ENCODE data around the gene PRDM10.
"Not testable (repeated sequence)": the region's sequence is repeated elsewhere in the genome, so short reads cannot be mapped to it uniquely, and the experiment has no call there.

PRDM10 gene

DNA sequence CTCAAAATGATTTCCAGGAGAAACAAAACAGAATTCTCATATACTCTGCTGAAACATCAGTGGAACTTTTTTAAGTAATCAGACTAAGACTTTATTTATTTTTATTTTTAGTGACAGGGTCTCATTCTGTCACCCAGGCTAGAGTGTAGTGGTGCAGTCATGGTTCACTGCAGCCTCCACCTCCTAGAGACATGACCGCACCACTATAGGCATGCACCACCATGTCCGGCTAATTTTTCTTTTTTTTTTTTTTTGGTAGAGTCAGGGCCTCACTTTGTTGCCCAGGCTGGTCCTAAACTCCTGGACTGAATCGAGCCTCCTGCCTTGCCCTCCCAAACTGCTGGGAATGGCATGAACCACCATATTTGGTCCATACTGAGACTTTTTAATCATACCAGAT, 42.9 kb downstream of the PRDM10 start:
- no peaks in the 10 kb centered on the region for H3K4me1 ChIP-seq (ENCODE audit: insufficient read depth, low read length)
- H3K9ac ChIP-seq (ENCODE audit: low read depth, low read length), result no peak overlapping the region
- no peaks in the 10 kb centered on the region for H3K27me3 ChIP-seq (ENCODE audit: insufficient read depth, low read length)
- H3K9me3 ChIP-seq (ENCODE audit: insufficient read depth, low read depth, low read length), result no peaks in the 10 kb centered on the region
- no peak overlapping the region for H3K4me3 ChIP-seq (ENCODE audit: low read length)
- 93% methylated on average over 3 of the region's 3 CpGs for WGBS
- no peak overlapping the region for H3K27ac ChIP-seq (ENCODE audit: low read depth, low read length)
- H3K36me3 ChIP-seq (ENCODE audit: insufficient read depth, low read length), result peaks cover 33% of the 10 kb centered on the region

DNA sequence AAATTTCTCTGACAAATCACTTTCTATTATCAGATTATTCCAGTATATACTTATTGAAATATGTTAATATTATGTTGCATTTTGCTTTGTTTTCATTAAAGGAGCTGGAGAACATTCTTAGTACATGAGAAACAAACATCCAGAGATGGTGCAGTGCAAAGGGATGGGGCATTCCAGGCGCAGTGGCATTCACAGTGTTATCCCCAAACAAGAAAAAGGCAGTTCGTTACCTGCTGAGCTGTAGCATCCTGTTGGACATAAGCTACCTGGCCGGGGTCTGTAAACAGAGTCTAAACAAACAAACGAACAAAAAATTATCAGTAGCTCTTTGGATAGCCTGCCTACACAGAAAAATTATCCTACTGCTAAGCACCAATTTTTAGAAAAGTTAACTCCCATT, 47.4 kb downstream of the PRDM10 start:
- H3K36me3 ChIP-seq (ENCODE audit: insufficient read depth, low read length), result peaks cover 33% of the 10 kb centered on the region
- no peak overlapping the region for H3K27ac ChIP-seq (ENCODE audit: low read depth, low read length)
- 92% methylated on average over 4 of the region's 4 CpGs for WGBS
- no peaks in the 10 kb centered on the region for H3K27me3 ChIP-seq (ENCODE audit: insufficient read depth, low read length)
- H3K9ac ChIP-seq (ENCODE audit: low read depth, low read length), result no peak overlapping the region
- H3K4me1 ChIP-seq (ENCODE audit: insufficient read depth, low read length), result no peaks in the 10 kb centered on the region
- no peak overlapping the region for H3K4me3 ChIP-seq (ENCODE audit: low read length)
- H3K9me3 ChIP-seq (ENCODE audit: insufficient read depth, low read depth, low read length), result no peaks in the 10 kb centered on the region

GRCh38 chr11:129954703-129955102, 47.9 kb downstream of the PRDM10 start:
- not testable (repeated sequence) for H3K9me3 ChIP-seq (ENCODE audit: insufficient read depth, low read depth, low read length); H3K4me3 ChIP-seq (ENCODE audit: low read length); H3K27me3 ChIP-seq (ENCODE audit: insufficient read depth, low read length); H3K9ac ChIP-seq (ENCODE audit: low read depth, low read length); H3K4me1 ChIP-seq (ENCODE audit: insufficient read depth, low read length); H3K27ac ChIP-seq (ENCODE audit: low read depth, low read length)
- peaks cover 31% of the 10 kb centered on the region for H3K36me3 ChIP-seq (ENCODE audit: insufficient read depth, low read length)
- WGBS, result 81% methylated on average over 1 of the region's 1 CpG

- Histone ChIP-seq H3K36me3 (ENCODE audit: insufficient read depth, low read length) (peaks cover 20% of the 10 kb centered on the region), H3K9ac (ENCODE audit: low read depth, low read length) (no peak overlapping the region), H3K4me1 (ENCODE audit: insufficient read depth, low read length) (no peaks in the 10 kb centered on the region), H3K27me3 (ENCODE audit: insufficient read depth, low read length) (no peaks in the 10 kb centered on the region), H3K4me3 (ENCODE audit: low read length) (no peak overlapping the region), H3K27ac (ENCODE audit: low read depth, low read length) (no peak overlapping the region), H3K9me3 (ENCODE audit: insufficient read depth, low read depth, low read length) (no peaks in the 10 kb centered on the region)
- 86% methylated on average over 1 of the region's 1 CpG for WGBS
These were observed 50.8 kb downstream of the PRDM10 start for GRCh38 chr11:129951866-129952262.

DNA sequence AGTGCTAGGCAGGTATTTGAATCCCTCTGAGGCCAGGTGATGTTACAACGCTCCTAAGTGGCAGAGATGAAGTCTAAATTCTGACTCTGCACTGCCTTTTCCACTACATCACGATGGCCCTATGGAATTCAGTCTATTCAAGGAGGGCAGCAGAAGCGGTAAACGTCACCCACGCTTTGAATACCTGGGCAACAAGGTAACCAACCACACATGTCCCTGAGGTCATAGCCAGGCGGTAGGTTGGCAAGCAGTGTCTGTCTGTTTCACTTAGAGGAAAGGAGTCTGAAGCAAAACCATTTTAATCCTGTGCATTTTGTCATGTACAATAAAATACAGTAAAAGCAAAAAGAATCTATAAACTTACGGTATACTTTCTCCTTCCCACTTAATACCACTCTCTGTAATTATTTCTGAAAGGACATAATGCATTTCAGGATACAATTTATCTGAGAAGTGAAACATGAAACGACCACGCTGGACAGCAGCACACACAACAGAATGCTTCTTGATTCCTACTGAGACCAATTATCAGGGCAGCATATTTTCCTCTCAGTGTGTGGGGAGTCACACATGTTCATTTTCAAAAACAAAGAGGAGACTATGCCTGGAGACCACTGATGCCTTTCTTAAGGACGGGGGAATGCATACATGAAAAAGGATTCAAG, 51.3 kb downstream of the PRDM10 start:
- Histone ChIP-seq H3K4me3 (ENCODE audit: low read length) (no peak overlapping the region), H3K4me1 (ENCODE audit: insufficient read depth, low read length) (no peaks in the 10 kb centered on the region), H3K36me3 (ENCODE audit: insufficient read depth, low read length) (peaks cover 20% of the 10 kb centered on the region), H3K9ac (ENCODE audit: low read depth, low read length) (no peak overlapping the region), H3K27ac (ENCODE audit: low read depth, low read length) (no peak overlapping the region), H3K9me3 (ENCODE audit: insufficient read depth, low read depth, low read length) (no peaks in the 10 kb centered on the region), H3K27me3 (ENCODE audit: insufficient read depth, low read length) (no peaks in the 10 kb centered on the region)
- WGBS, result 88% methylated on average over 10 of the region's 10 CpGs

DNA sequence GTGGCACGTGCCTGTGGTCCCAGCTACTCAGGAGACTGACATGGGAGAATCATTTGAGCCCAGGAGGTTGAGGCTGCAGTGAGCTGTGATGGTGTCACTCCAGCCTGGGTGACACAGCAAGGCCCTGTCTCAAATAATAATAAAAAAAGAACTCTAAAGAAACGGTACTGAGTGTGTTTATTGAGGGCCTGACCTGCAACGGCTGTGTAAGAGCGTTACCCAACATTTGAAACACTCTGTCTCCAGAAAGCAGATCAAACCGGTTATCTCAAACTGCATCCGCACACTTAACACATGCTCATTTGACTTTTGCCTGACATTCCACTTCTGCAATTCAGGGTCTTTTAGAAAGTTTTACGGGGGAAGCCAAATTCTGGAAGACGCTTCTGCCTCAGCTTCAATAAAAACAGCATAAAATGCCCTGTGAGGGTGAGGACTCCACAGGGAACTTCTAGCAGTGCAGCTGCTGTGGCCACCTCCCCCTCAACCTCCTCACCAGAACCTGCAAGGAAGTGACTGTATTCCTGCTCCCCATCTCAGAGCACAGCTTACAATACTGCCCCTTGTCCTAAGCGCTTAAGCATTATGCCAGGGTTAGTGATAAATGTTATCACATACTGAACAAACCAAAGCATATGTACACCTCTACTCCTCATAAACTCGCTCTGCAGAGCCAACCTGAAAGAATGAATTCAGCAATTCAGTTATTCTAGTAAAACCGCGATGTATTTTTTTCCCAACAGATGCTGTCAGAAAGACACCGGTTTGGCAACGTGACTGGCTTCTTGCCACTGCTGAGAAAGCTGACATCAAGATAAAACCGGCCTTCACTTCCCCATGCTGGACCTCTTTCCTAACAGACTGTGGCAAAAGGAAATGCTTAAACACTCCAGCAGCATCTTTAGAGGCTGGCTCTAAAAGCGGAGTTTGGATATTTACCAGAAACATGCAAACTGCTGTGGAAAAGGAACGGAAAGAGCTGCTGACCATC, 52.2 kb downstream of the PRDM10 start:
- Histone ChIP-seq H3K9me3 (ENCODE audit: insufficient read depth, low read depth, low read length) (no peaks in the 10 kb centered on the region), H3K9ac (ENCODE audit: low read depth, low read length) (no peak overlapping the region), H3K27ac (ENCODE audit: low read depth, low read length) (no peak overlapping the region), H3K4me3 (ENCODE audit: low read length) (no peak overlapping the region), H3K36me3 (ENCODE audit: insufficient read depth, low read length) (peaks cover 15% of the 10 kb centered on the region), H3K4me1 (ENCODE audit: insufficient read depth, low read length) (no peaks in the 10 kb centered on the region), H3K27me3 (ENCODE audit: insufficient read depth, low read length) (no peaks in the 10 kb centered on the region)
- 93% methylated on average over 17 of the region's 17 CpGs for WGBS

DNA sequence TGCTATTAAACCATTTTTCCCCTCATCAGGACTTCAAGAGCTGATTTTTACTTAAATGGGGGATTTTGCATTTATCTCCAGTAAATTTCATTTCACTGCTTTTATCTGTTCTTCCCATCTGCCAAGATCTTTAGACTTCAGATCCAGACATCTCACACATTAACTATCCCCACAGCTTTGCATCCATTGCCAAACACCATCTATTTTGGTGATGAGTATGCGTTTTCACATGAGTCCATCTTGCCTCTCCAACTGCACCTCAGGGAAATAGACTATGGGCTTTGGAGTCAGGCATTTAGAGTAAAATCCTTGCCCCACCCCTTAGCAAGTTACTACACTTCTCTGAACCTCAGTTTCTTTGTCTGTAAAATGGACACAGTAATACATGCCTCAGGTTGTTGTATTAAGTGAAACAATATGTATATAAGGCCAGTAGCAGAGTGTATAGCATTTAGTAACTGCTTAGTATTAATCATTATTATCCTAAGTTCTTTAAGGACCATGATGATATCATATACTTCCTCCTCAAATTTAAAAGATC, 53.6 kb downstream of the PRDM10 start:
- no peaks in the 10 kb centered on the region for H3K4me1 ChIP-seq (ENCODE audit: insufficient read depth, low read length)
- no peak overlapping the region for H3K27ac ChIP-seq (ENCODE audit: low read depth, low read length)
- WGBS, result 92% methylated on average over 1 of the region's 1 CpG

DNA sequence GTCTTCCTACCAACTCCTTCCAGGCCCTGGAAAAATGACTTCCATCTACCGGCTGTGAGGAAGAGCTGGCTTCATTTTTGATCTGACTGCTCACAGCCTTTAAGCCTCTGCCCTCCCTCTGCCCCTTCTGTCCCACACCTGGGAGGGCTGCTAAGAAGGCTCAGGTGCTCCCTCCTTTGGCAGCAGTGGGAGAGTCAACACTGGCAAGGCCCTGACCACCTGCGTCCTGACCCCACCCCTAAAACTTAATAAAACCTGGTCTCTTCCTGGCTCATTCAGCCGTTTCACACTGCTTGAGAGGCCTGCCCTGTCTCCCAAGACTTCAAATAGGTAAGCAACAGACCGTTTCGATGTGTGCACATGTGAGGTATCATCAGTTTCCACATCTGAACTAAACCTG, 55.2 kb downstream of the PRDM10 start:
- Histone ChIP-seq H3K36me3 (ENCODE audit: insufficient read depth, low read length) (peaks cover 20% of the 10 kb centered on the region), H3K27ac (ENCODE audit: low read depth, low read length) (no peak overlapping the region)

More for the DNA sequence above, 53.6 kb downstream of the PRDM10 start:
- Histone ChIP-seq H3K4me3 (ENCODE audit: low read length) (no peak overlapping the region), H3K36me3 (ENCODE audit: insufficient read depth, low read length) (0 out of 2 replicates have a peak, but pooled peaks cover 11% of the 10 kb centered on the region), H3K9ac (ENCODE audit: low read depth, low read length) (no peak overlapping the region), H3K27me3 (ENCODE audit: insufficient read depth, low read length) (no peaks in the 10 kb centered on the region), H3K9me3 (ENCODE audit: insufficient read depth, low read depth, low read length) (no peaks in the 10 kb centered on the region)

GRCh38 chr11:129946965-129947364, 55.7 kb downstream of the PRDM10 start:
- Histone ChIP-seq H3K4me3 (ENCODE audit: low read length) (no peak overlapping the region), H3K27me3 (ENCODE audit: insufficient read depth, low read length) (no peaks in the 10 kb centered on the region), H3K9me3 (ENCODE audit: insufficient read depth, low read depth, low read length) (no peaks in the 10 kb centered on the region), H3K9ac (ENCODE audit: low read depth, low read length) (no peak overlapping the region), H3K36me3 (ENCODE audit: insufficient read depth, low read length) (peaks cover 25% of the 10 kb centered on the region), H3K4me1 (ENCODE audit: insufficient read depth, low read length) (no peaks in the 10 kb centered on the region), H3K27ac (ENCODE audit: low read depth, low read length) (no peak overlapping the region)
- 93% methylated on average over 15 of the region's 15 CpGs for WGBS

More for the DNA sequence above, 55.2 kb downstream of the PRDM10 start:
- H3K9me3 ChIP-seq (ENCODE audit: insufficient read depth, low read depth, low read length), result no peaks in the 10 kb centered on the region
- no peak overlapping the region for H3K9ac ChIP-seq (ENCODE audit: low read depth, low read length)
- no peak overlapping the region for H3K4me3 ChIP-seq (ENCODE audit: low read length)
- H3K27me3 ChIP-seq (ENCODE audit: insufficient read depth, low read length), result no peaks in the 10 kb centered on the region
- no peaks in the 10 kb centered on the region for H3K4me1 ChIP-seq (ENCODE audit: insufficient read depth, low read length)
- 89% methylated on average over 5 of the region's 5 CpGs for WGBS

DNA sequence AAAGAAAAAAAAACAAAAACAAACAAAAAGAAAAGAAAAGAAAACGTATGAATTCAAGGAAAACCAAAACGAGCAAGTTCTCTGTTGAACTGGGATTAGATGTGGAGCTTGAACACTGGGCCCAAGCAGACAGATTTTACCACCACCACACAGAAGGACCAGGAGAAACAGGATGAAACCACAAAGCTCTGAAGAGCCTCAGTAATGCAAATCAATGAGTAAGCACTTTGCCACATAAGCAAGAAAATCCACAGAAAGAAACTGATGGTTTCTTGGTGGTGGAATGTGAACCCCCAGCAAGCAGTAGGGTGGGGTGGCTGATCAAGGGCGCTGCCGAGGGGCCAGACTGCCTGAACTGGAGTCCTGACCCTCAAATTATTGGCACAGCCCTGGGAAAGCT, 56.4 kb downstream of the PRDM10 start:
- no peak overlapping the region for H3K4me3 ChIP-seq (ENCODE audit: low read length)
- no peak overlapping the region for H3K9ac ChIP-seq (ENCODE audit: low read depth, low read length)
- peaks cover 32% of the 10 kb centered on the region for H3K36me3 ChIP-seq (ENCODE audit: insufficient read depth, low read length)

GRCh38 chr11:129945373-129945772, 57.3 kb downstream of the PRDM10 start:
- H3K4me1 ChIP-seq (ENCODE audit: insufficient read depth, low read length), result no peaks in the 10 kb centered on the region
- no peaks in the 10 kb centered on the region for H3K9me3 ChIP-seq (ENCODE audit: insufficient read depth, low read depth, low read length)
- no peaks in the 10 kb centered on the region for H3K27me3 ChIP-seq (ENCODE audit: insufficient read depth, low read length)
- H3K36me3 ChIP-seq (ENCODE audit: insufficient read depth, low read length), result peaks cover 37% of the 10 kb centered on the region
- no peak overlapping the region for H3K27ac ChIP-seq (ENCODE audit: low read depth, low read length)
- WGBS, result 98% methylated on average over 11 of the region's 11 CpGs
- no peak overlapping the region for H3K9ac ChIP-seq (ENCODE audit: low read depth, low read length)
- H3K4me3 ChIP-seq (ENCODE audit: low read length), result no peak overlapping the region

More for the DNA sequence above, 56.4 kb downstream of the PRDM10 start:
- H3K9me3 ChIP-seq (ENCODE audit: insufficient read depth, low read depth, low read length), result no peaks in the 10 kb centered on the region
- no peak overlapping the region for H3K27ac ChIP-seq (ENCODE audit: low read depth, low read length)
- 88% methylated on average over 4 of the region's 4 CpGs for WGBS
- no peaks in the 10 kb centered on the region for H3K4me1 ChIP-seq (ENCODE audit: insufficient read depth, low read length)
- H3K27me3 ChIP-seq (ENCODE audit: insufficient read depth, low read length), result no peaks in the 10 kb centered on the region

Measured in HUES64 (cell line).